ENCODE results near the gene BCAP29. TPM values are rescaled to one million over a fixed set of nuclear protein-coding genes. Genes with fewer than 3 reads are reported as not detected.

The BCAP29 gene
- total and polyA plus RNA-seq, 2 of the 8 experiments (the other 6 are each of a cell fraction or from before 2014, with no cell fraction given) = 6.8 to 18.1 TPM

DNA sequence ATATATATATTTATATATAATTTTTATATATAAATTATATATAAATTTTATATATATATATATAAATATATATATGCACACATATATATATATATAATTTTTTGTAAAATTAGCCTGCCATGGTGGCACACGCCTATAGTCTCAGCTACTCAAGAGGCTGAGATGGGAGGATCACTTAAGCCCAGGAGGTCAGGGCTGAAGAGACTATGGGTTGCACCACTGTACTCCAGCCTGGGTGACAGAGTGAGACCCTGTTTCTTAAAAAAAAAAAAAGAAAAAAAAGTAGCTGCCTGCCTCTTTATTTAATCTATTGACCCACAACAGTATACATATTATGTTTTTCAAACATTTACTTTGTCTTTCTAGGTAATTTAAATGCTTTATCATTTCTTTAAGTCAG lies 19.2 kb downstream of the BCAP29 start:
- DNase-seq (ENCODE audit: low read depth in 1 of 2, low spot score in 2 of 2) (no peak), FAIRE-seq (no peak)
- H2BK5ac ChIP-seq (ENCODE audit: low read depth, low read length) = no peak overlapping the region
- H2AFZ ChIP-seq (ENCODE audit: low read length) = no peak overlapping the region
- H3K36me3 ChIP-seq (ENCODE audit: control insufficient read depth in 2 of 4, insufficient read depth in 4 of 4, low read length in 3 of 4) = peaks cover 0 to 4% (median 0%) of the 10 kb centered on the region in 4 experiments; a peak in 2 of 8 replicates
- no peaks in the 10 kb centered on the region for H3K27me3 ChIP-seq (replicated peaks in 1 of 4; ENCODE audit: control insufficient read depth in 3 of 4, extremely low read depth in 1 of 4, insufficient read depth in 3 of 4, low read length in 3 of 4)
- no peaks in the 10 kb centered on the region for H3K23me2 ChIP-seq (ENCODE audit: low read depth, low read length)
- no peak overlapping the region for H4K8ac ChIP-seq (ENCODE audit: extremely low read depth, insufficient read depth, low read length)
- WGBS, 2 experiments (ENCODE audit: extremely low coverage in 1 of 2, insufficient coverage in 1 of 2, insufficient read length in 1 of 2, insufficient replicate concordance in 2 of 2, low coverage in 1 of 2, low lambda C conversion rate in 2 of 2, missing lambda C conversion rate in 1 of 2) = 83% methylated on average over 1 of the region's 1 CpG; no CpG with 5 or more reads in 1 of the 2 experiments
- no peak for TF ChIP-seq KDM4A (IDR thresholded peaks at IDR 0.05; ENCODE audit: low read depth, low read length, severe bottlenecking)
- no peak for TF ChIP-seq GABPA (IDR thresholded peaks at IDR 0.05; ENCODE audit: borderline replicate concordance, insufficient read depth, low read length)
- no peak for TF ChIP-seq NRF1 (IDR thresholded peaks at IDR 0.05; ENCODE audit: low read depth, low read length)
- TF ChIP-seq EZH2 (IDR thresholded peaks at IDR 0.05; ENCODE audit: low read depth, low read length, severe bottlenecking) = no peak
- TF ChIP-seq, protein P1, sequence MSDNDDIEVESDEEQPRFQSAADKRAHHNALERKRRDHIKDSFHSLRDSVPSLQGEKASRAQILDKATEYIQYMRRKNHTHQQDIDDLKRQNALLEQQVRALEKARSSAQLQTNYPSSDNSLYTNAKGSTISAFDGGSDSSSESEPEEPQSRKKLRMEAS (IDR thresholded peaks at IDR 0.05) = no peak
- no peak overlapping the region for H2BK12ac ChIP-seq (ENCODE audit: low read depth, low read length)
- no peak overlapping the region for H3K14ac ChIP-seq (ENCODE audit: insufficient read length)
- no peaks in the 10 kb centered on the region for H3K79me2 ChIP-seq (ENCODE audit: control insufficient read depth in 1 of 2, insufficient read depth in 2 of 2, low read length in 2 of 2)
- peaks cover 0 to 2% (median 0%) of the 10 kb centered on the region in 4 experiments; a peak in 1 of 7 replicates for H3K4me1 ChIP-seq (replicated peaks in 1 of 4; ENCODE audit: control insufficient read depth in 3 of 4, insufficient read depth in 4 of 4, low read length in 3 of 4)
- no peak overlapping the region for H3K9ac ChIP-seq (replicated peaks in 1 of 4; ENCODE audit: extremely low read depth in 1 of 4, low read depth in 3 of 4, low read length in 3 of 4)
- no peak overlapping the region for H3K23ac ChIP-seq (ENCODE audit: insufficient read length)
- H3K79me1 ChIP-seq (ENCODE audit: low read depth, low read length) = no peaks in the 10 kb centered on the region
- no peak overlapping the region for H4K91ac ChIP-seq (replicated peaks; ENCODE audit: insufficient read length, low read length)
- no peak overlapping the region for H2AK5ac ChIP-seq (ENCODE audit: low read depth, low read length)
- no peak overlapping the region for H2BK15ac ChIP-seq (ENCODE audit: low read length)
- H2BK120ac ChIP-seq (replicated peaks; ENCODE audit: low read depth, low read length) = no peak overlapping the region
- H3K18ac ChIP-seq (ENCODE audit: extremely low read depth, low read length) = no peak overlapping the region
- no peaks in the 10 kb centered on the region for H4K20me1 ChIP-seq (replicated peaks in 1 of 2; ENCODE audit: control insufficient read depth in 1 of 2, insufficient read depth in 2 of 2, low read length in 2 of 2)
- no peak overlapping the region for H3K56ac ChIP-seq (replicated peaks; ENCODE audit: insufficient read length, low read depth, low read length)
- H3K4me2 ChIP-seq (ENCODE audit: insufficient read depth in 1 of 2, low read depth in 2 of 2, low read length in 2 of 2) = no peak overlapping the region
- no peak overlapping the region for H2BK20ac ChIP-seq (ENCODE audit: low read length)
- no peak overlapping the region for H3K4ac ChIP-seq (replicated peaks; ENCODE audit: insufficient read length, low read depth, low read length)
- no peaks in the 10 kb centered on the region for H3K9me3 ChIP-seq (ENCODE audit: insufficient read depth in 2 of 2, low read depth in 1 of 2, low read length in 1 of 2)
- ChIA-PET POLR2A (ENCODE audit: partially characterized antibody) (no interaction called here), CTCF (ENCODE audit: partially characterized antibody) (no interaction called here)
- no peak overlapping the region for H3K4me3 ChIP-seq (ENCODE audit: extremely low read depth in 1 of 4, insufficient read depth in 2 of 4, low read depth in 3 of 4, low read length in 4 of 4)
- no peak overlapping the region for H4K5ac ChIP-seq (ENCODE audit: insufficient read length, low read depth, low read length)
- H3K27ac ChIP-seq (ENCODE audit: low read depth, low read length) = no peak overlapping the region

Data from H1 (cell line).